HepG2 (cell line): Measurements from ENCODE around the gene GRAMD1B. TPM values are rescaled to one million over a fixed set of nuclear protein-coding genes. Genes with fewer than 3 reads are reported as not detected.

Experiments
- ATAC-seq: fragments of 200-7000 bp; cut with Tn5 transposase; 3 replicates; pipeline ENCODE4 v1.9.1; 2020; ENCODE audit warnings: mild to moderate bottlenecking, moderate library complexity
- BruUV-seq: library from RNA; stranded (reverse); fragments of 400-500 nt; replicated peaks from 2 replicates; lab custom pipeline; 2021; lab: Mats Ljungman, UMichigan
- CTCF ChIA-PET: fragments of 300-600 bp; formaldehyde crosslinking; extraction: SDS; loops from one replicate; lab custom pipeline; 2021; ENCODE audit warnings: low total read pairs, inconsistent platforms, low intra/inter-chr PET ratio; lab: Yijun Ruan, JAX
- POLR2A ChIA-PET: fragments of 350-600 bp; sonication (Branson Sonifier 250); formaldehyde crosslinking; loops from one replicate; lab custom pipeline; 2020; ENCODE audit warnings: antibody characterized with exemption, inconsistent platforms; lab: Yijun Ruan, JAX
- DNase-seq: peaks from one replicate; pipeline ENCODE4 v3.0.0-alpha.2; 2015; ENCODE audit warnings: low spot score
- FAIRE-seq: peaks from 3 replicates; lab custom pipeline; 2011; peaks lifted over from hg19 to GRCh38; lab: Jason Lieb, UNC
- H2AFZ ChIP-seq: one replicate; pipeline ENCODE4 v1.6.1; 2011; ENCODE audit warnings: low read length, inconsistent platforms
- H3K27ac ChIP-seq: fragments of 300-600 bp; 3 replicates; pipeline ENCODE4 v1.8.0; 2011; ENCODE audit warnings: mixed run types, mild to moderate bottlenecking, mixed read lengths, low read length, inconsistent platforms; ENCODE audit not compliant: insufficient read depth; ENCODE audit errors: extremely low read length
- H3K27me3 ChIP-seq, 2 experiments: fragments of 200-600 bp in 1 of 2; 2 replicates in 1 of 2; 3 replicates in 1 of 2; pipeline versions ENCODE4 v1.6.0 to v1.8.0; 2011; ENCODE audit warnings: low read length in 2 of 2, mild to moderate bottlenecking in 2 of 2, moderate library complexity in 2 of 2, inconsistent platforms in 1 of 2; ENCODE audit not compliant: insufficient read depth in 2 of 2, control insufficient read depth in 1 of 2
- H3K36me3 ChIP-seq, 2 experiments: fragments of 200-600 bp in 1 of 2; replicated peaks in 1 of 2; 2 replicates in 1 of 2; 3 replicates in 1 of 2; pipeline versions ENCODE4 v1.5.1 to v1.8.0; 2011; ENCODE audit warnings: low read length in 2 of 2, inconsistent platforms in 1 of 2; ENCODE audit not compliant: insufficient read depth in 2 of 2, control insufficient read depth in 1 of 2
- H3K4me1 ChIP-seq: 2 replicates; pipeline ENCODE4 v1.5.1; 2012; ENCODE audit warnings: low read length, inconsistent platforms; ENCODE audit not compliant: insufficient read depth
- H3K4me2 ChIP-seq: 2 replicates; pipeline ENCODE4 v1.6.0; 2011; ENCODE audit warnings: low read depth, low read length, inconsistent platforms
- H3K4me3 ChIP-seq, 3 experiments: fragments of 200-600 bp in 1 of 3; sonication (generic), shearing (Covaris generic) in 1 of 3; replicated peaks in 1 of 3; 2 replicates each; pipeline ENCODE4 v1.5.1; 2011 to 2016; ENCODE audit warnings: low read length in 3 of 3, inconsistent platforms in 2 of 3, low read depth in 2 of 3, mild to moderate bottlenecking in 2 of 3, control low read depth in 1 of 3, mixed read lengths in 1 of 3; ENCODE audit not compliant: insufficient read depth in 1 of 3
- H3K79me2 ChIP-seq: one replicate; pipeline ENCODE4 v1.6.1; 2011; ENCODE audit warnings: low read length, inconsistent platforms; ENCODE audit not compliant: insufficient read depth
- H3K9ac ChIP-seq: 2 replicates; pipeline ENCODE4 v1.6.0; 2011; ENCODE audit warnings: mild to moderate bottlenecking, low read depth, low read length, inconsistent platforms; ENCODE audit not compliant: insufficient read depth
- H3K9me3 ChIP-seq: 2 replicates; pipeline ENCODE4 v1.5.1; 2012; ENCODE audit warnings: mild to moderate bottlenecking, low read length
- H4K20me1 ChIP-seq: 2 replicates; pipeline ENCODE4 v1.6.0; 2011; ENCODE audit warnings: inconsistent platforms, mild to moderate bottlenecking, low read length, moderate library complexity; ENCODE audit not compliant: insufficient read depth
- ATF7 ChIP-seq, 2 experiments: fragments of 450-650 bp in 1 of 2; sonication (generic) in 1 of 2; formaldehyde crosslinking in 1 of 2; IDR thresholded peaks; 2 replicates each; pipeline versions ENCODE4 v1.4.0 to v1.6.1; 2016 to 2020; ENCODE audit warnings: antibody characterized with exemption in 1 of 2, mild to moderate bottlenecking in 1 of 2, missing genetic modification reagents in 1 of 2
- BRD4 ChIP-seq: sonication (generic); formaldehyde crosslinking; IDR thresholded peaks from 2 replicates; pipeline ENCODE4 v1.4.0; 2020; ENCODE audit warnings: missing genetic modification reagents
- EP300 ChIP-seq, 3 experiments: sonication (generic) in 1 of 3; formaldehyde crosslinking in 1 of 3; IDR thresholded peaks; 2 replicates each; pipeline versions ENCODE4 v1.5.1 to v1.6.1; 2011 to 2020; ENCODE audit warnings: low read depth in 2 of 3, low read length in 2 of 3, borderline replicate concordance in 1 of 3, improper control_type of control experiment in 1 of 3, mild to moderate bottlenecking in 1 of 3, missing genetic modification reagents in 1 of 3, moderate library complexity in 1 of 3
- FOXC1 ChIP-seq: sonication (generic); formaldehyde crosslinking; IDR thresholded peaks from 2 replicates; pipeline ENCODE4 v1.8.0; 2022; ENCODE audit warnings: mild to moderate bottlenecking, missing genetic modification reagents, borderline replicate concordance
- HOXA7 ChIP-seq: sonication (generic); formaldehyde crosslinking; IDR thresholded peaks from 2 replicates; pipeline ENCODE4 v1.8.1; 2022; ENCODE audit warnings: mild to moderate bottlenecking, missing genetic modification reagents, moderate library complexity
- PTBP1 ChIP-seq: fragments of 200-400 bp; formaldehyde crosslinking; IDR thresholded peaks from 2 replicates; pipeline ENCODE4 v1.6.1; 2018; ENCODE audit warnings: low read length, low read depth; ENCODE audit not compliant: poor library complexity, severe bottlenecking
- SMARCC2 ChIP-seq: fragments of 450-650 bp; IDR thresholded peaks from 2 replicates; pipeline ENCODE4 v1.6.1; 2017; ENCODE audit warnings: antibody characterized with exemption, mild to moderate bottlenecking
- SP5 ChIP-seq: IDR thresholded peaks from 2 replicates; pipeline ENCODE4 v1.6.1; 2016; ENCODE audit warnings: low read depth, borderline replicate concordance
- THYN1 ChIP-seq: sonication (generic); formaldehyde crosslinking; IDR thresholded peaks from 2 replicates; pipeline ENCODE4 v1.8.1; 2023; ENCODE audit warnings: low read depth, mild to moderate bottlenecking, moderate library complexity, missing genetic modification reagents, borderline replicate concordance
- UBTF ChIP-seq: sonication (generic); formaldehyde crosslinking; IDR thresholded peaks from 2 replicates; pipeline ENCODE4 v1.4.0; 2020; ENCODE audit warnings: mild to moderate bottlenecking, missing genetic modification reagents
- ZBTB8A ChIP-seq: sonication (generic); formaldehyde crosslinking; IDR thresholded peaks from 2 replicates; pipeline ENCODE4 v1.4.0; 2020; ENCODE audit warnings: mild to moderate bottlenecking, low read depth, missing genetic modification reagents, borderline replicate concordance
- ZFP37 ChIP-seq: sonication (generic); formaldehyde crosslinking; IDR thresholded peaks from 2 replicates; pipeline ENCODE4 v1.4.0; 2020; ENCODE audit warnings: missing genetic modification reagents, borderline replicate concordance
- ZNF614 ChIP-seq: IDR thresholded peaks from 2 replicates; pipeline ENCODE4 v1.6.1; 2018; ENCODE audit warnings: missing biosample characterization, missing genetic modification reagents, inconsistent platforms, borderline replicate concordance
- ZNF615 ChIP-seq: sonication (generic); formaldehyde crosslinking; IDR thresholded peaks from 2 replicates; pipeline ENCODE4 v1.5.0; 2020; ENCODE audit warnings: mild to moderate bottlenecking, missing genetic modification reagents, borderline replicate concordance
- ZNF652 ChIP-seq: IDR thresholded peaks from 2 replicates; pipeline ENCODE4 v1.6.1; 2016; ENCODE audit warnings: low read depth, borderline replicate concordance
- ZNF746 ChIP-seq: sonication (generic); formaldehyde crosslinking; IDR thresholded peaks from 2 replicates; pipeline ENCODE4 v1.8.0; 2022; ENCODE audit warnings: mild to moderate bottlenecking, missing genetic modification reagents
- WGBS: methylation state at CpG from one replicate; pipeline ENCODE4 v1.1.6; 2017; ENCODE audit warnings: low lambda C conversion rate; 5-methylcytosine and 5-hydroxymethylcytosine counted together
- in situ Hi-C: cut with HindIII; loops from 2 replicates; pipeline ENCODE4 v1.10.0; 2017; ENCODE audit warnings: low pct_unique_long_range_greater_than_20kb; ENCODE audit not compliant: extremely low pct_ligation_motif_present
- intact Hi-C: fragments of 100-400 bp; cut with micrococcal nuclease; formaldehyde crosslinking; loops from one replicate; pipeline ENCODE4 v1.10.0; 2022; ENCODE audit not compliant: unreplicated experiment
- polyA plus RNA-seq, 8 experiments: library from polyadenylated mRNA; depleted of rRNA in 3 of 8; stranded (reverse) in 7 of 8; unstranded in 1 of 8; fragments of >200 nt; fragmentation: Illumina TruSeq in 4 of 8; extraction: Trizol in 4 of 8; gene quantifications; 2 replicates each; pipeline versions ENCODE4 v1.2.1 to v1.2.3, GENCODE V29; 2011 to 2016; ENCODE audit warnings: low read depth in 4 of 8, missing spikeins in 1 of 8, mixed read lengths in 1 of 8; ENCODE audit not compliant: insufficient read depth in 1 of 8
- total RNA-seq, 5 experiments: library from RNA; depleted of rRNA; stranded (reverse); fragments of >200 nt; fragmentation: Illumina TruSeq; extraction: Trizol; gene quantifications; 2 replicates each; pipeline ENCODE4 v1.2.3, GENCODE V29; 2016; ENCODE audit warnings: low read depth in 1 of 5

Gene GRAMD1B
- total and polyA plus RNA-seq, 2 of the 13 experiments (the other 11 are each of a cell fraction or from before 2014, with no cell fraction given): 0.12 TPM; not detected in 1

- Histone ChIP-seq H4K20me1 (no peaks in the 10 kb centered on the region), H3K27ac (no peak overlapping the region), H3K9me3 (no peaks in the 10 kb centered on the region), H3K36me3 (no peaks in the 10 kb centered on the region), H3K4me1 (no peaks in the 10 kb centered on the region), H3K79me2 (no peaks in the 10 kb centered on the region), H3K9ac (no peak overlapping the region), H3K4me3 (no peak overlapping the region), H3K4me2 (no peak overlapping the region), H3K27me3 (peaks cover 0 to 17% of the 10 kb centered on the region in 2 experiments; a peak in 2 of 5 replicates), H2AFZ (no peak overlapping the region)
- ChIA-PET CTCF (interaction anchor here (0.6 kb wide), 1 partner anchor 180 kb away, joined by 3 read pairs; no protein-coding TSS in a partner anchor), POLR2A (no interaction called here)
- intact Hi-C loops (no loop called here), in situ Hi-C loops (loop anchor here (25.0 kb wide), 1 partner anchor 369 kb away; no protein-coding TSS in a partner anchor)
- BruUV-seq: no TSS peak
- TF ChIP-seq ZNF615: no peak
- TF ChIP-seq FOXC1: no peak
- TF ChIP-seq ZBTB8A (CRISPR knock-in tag): no peak
- WGBS: 21% methylated on average over 3 of the region's 3 CpGs
- no peak for FAIRE-seq
- no peak for ATAC-seq
- DNase-seq: no peak
Measured at GRCh38 chr11:123481640-123482039, 51.6 kb downstream of the GRAMD1B start.

- CTCF ChIA-PET: interaction anchor here (0.6 kb wide), 1 partner anchor 181 kb away, joined by 3 read pairs; no protein-coding TSS in a partner anchor
- POLR2A ChIA-PET: no interaction called here
- Histone ChIP-seq H3K79me2 (no peaks in the 10 kb centered on the region), H3K27me3 (peaks cover 0 to 18% of the 10 kb centered on the region in 2 experiments; a peak in 2 of 5 replicates), H4K20me1 (no peaks in the 10 kb centered on the region), H3K4me3 (no peak overlapping the region), H3K9ac (no peak overlapping the region), H3K4me1 (no peaks in the 10 kb centered on the region), H2AFZ (no peak overlapping the region), H3K4me2 (no peak overlapping the region), H3K9me3 (no peaks in the 10 kb centered on the region), H3K27ac (no peak overlapping the region), H3K36me3 (no peaks in the 10 kb centered on the region)
- FAIRE-seq (no peak), ATAC-seq (no peak), DNase-seq (no peak)
- intact Hi-C loops (no loop called here), in situ Hi-C loops (loop anchor here (25.0 kb wide), 1 partner anchor 370 kb away; no protein-coding TSS in a partner anchor)
- no TSS peak for BruUV-seq
- 13% methylated on average over 6 of the region's 6 CpGs for WGBS
- TF ChIP-seq ATF7 (IDR thresholded peaks at IDR 0.05): no peak
- no peak for TF ChIP-seq ATF7 (CRISPR knock-in tag; IDR thresholded peaks at IDR 0.05)
- no peak for TF ChIP-seq HOXA7 (CRISPR knock-in tag)
- TF ChIP-seq SP5 (CRISPR knock-in tag): no peak
- no peak for TF ChIP-seq ZNF614
- TF ChIP-seq BRD4 (CRISPR knock-in tag): no peak
- TF ChIP-seq ZNF652 (CRISPR knock-in tag): no peak
- no peak for TF ChIP-seq ZFP37
- TF ChIP-seq EP300 (IDR thresholded peaks at IDR 0.05; ENCODE audit: low read depth in 2 of 2, low read length in 2 of 2): no peak
- no peak for TF ChIP-seq EP300 (CRISPR knock-in tag; IDR thresholded peaks at IDR 0.05; ENCODE audit: borderline replicate concordance)
- no peak for TF ChIP-seq ZNF746 (CRISPR knock-in tag)
- no peak for TF ChIP-seq THYN1 (CRISPR knock-in tag)
- TF ChIP-seq UBTF (CRISPR knock-in tag): no peak
- TF ChIP-seq SMARCC2: no peak
- no peak for TF ChIP-seq PTBP1
Measured at GRCh38 chr11:123482218-123482617, 52.1 kb downstream of the GRAMD1B start.
